Naive B cell (primary cell): ENCODE data around the gene TRIM32. TPM values are rescaled to one million over a fixed set of nuclear protein-coding genes. Genes with fewer than 3 reads are reported as not detected.
A peak's percentile ranks its signal among the peaks of the same experiment; 100 is the strongest.

Experiments used
- ATAC-seq, 2 donors: fragments of 150-1000 bp; cut with Tn5 transposase; 2 replicates each; pipeline ENCODE4 v1.10.0; 2021; ENCODE audit warnings: low read depth in 2 of 2, mild to moderate bottlenecking in 2 of 2, moderate library complexity in 2 of 2
- DNase-seq: peaks from one replicate; pipeline ENCODE4 v3.0.0; 2022
- H3K27ac Mint-ChIP-seq, 6 donors: one replicate each; pipeline ENCODE4 v1.8.0; 2020 to 2022; ENCODE audit warnings: mild to moderate bottlenecking in 6 of 6, mixed read lengths in 6 of 6, moderate library complexity in 5 of 6, inconsistent platforms in 2 of 6
- H3K27me3 Mint-ChIP-seq, 3 donors: one replicate each; pipeline ENCODE4 v1.8.0; 2021 to 2022; ENCODE audit warnings: mixed read lengths in 3 of 3, mild to moderate bottlenecking in 1 of 3
- H3K36me3 Mint-ChIP-seq, 2 donors: one replicate each; pipeline ENCODE4 v1.8.0; 2020 to 2022; ENCODE audit warnings: mixed read lengths in 2 of 2, inconsistent platforms in 1 of 2, mild to moderate bottlenecking in 1 of 2
- H3K4me1 Mint-ChIP-seq, 3 donors: one replicate each; pipeline ENCODE4 v1.8.0; 2020 to 2022; ENCODE audit warnings: mixed read lengths in 3 of 3, inconsistent platforms in 1 of 3, mild to moderate bottlenecking in 1 of 3, moderate library complexity in 1 of 3
- H3K4me3 Mint-ChIP-seq, 8 donors: one replicate each; pipeline ENCODE4 v1.8.0; 2020 to 2022; ENCODE audit warnings: mild to moderate bottlenecking in 8 of 8, mixed read lengths in 8 of 8, moderate library complexity in 8 of 8, inconsistent platforms in 2 of 8
- H3K9me3 Mint-ChIP-seq, 7 donors: one replicate each; pipeline ENCODE4 v1.8.0; 2020 to 2022; ENCODE audit warnings: mixed read lengths in 7 of 7, mild to moderate bottlenecking in 5 of 7, inconsistent platforms in 2 of 7, moderate library complexity in 1 of 7
- polyA plus RNA-seq, 6 donors: library from polyadenylated mRNA; unstranded; fragments of 300-500 nt; fragmentation: Illumina TruSeq; gene quantifications; one replicate each; pipeline ENCODE4 v1.2.3, GENCODE V29; 2021; ENCODE audit warnings: low read depth in 6 of 6

Gene TRIM32
- polyA plus RNA-seq, 6 donors from 2014 or later: 7.1 to 11.0 (median 10.0) TPM

GRCh38 chr9:116701940-116702642, 15.0 kb downstream of the TRIM32 start:
- Mint-ChIP-seq H3K9me3 (no peaks in the 10 kb centered on the region), H3K36me3 (peaks cover 26 to 35% of the 10 kb centered on the region in 2 donors), H3K27ac (no peak overlapping the region), H3K4me1 (peaks cover 0 to 20% (median 3%) of the 10 kb centered on the region in 3 donors), H3K27me3 (no peaks in the 10 kb centered on the region), H3K4me3 (no peak overlapping the region)
- no peak for ATAC-seq
- no peak for DNase-seq

DNA sequence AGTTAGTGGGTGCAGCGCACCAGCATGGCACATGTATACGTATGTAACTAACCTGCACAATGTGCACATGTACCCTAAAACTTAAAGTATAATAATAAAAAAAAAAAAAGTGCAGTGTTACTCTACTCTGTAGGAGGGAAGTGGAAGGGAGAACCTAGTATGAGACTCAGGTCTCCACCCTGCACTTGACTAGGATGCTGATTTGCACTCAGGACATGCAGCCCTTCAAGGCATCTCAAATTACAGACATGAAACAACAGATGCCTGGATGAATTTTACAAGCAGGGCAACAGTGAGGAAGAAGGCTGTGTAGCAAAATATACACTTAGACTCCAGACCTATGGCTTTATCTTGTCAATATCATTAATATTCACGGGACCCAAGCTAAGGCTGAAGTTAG, 16.5 kb downstream of the TRIM32 start:
- Mint-ChIP-seq H3K27me3 (no peaks in the 10 kb centered on the region), H3K27ac (no peak overlapping the region), H3K36me3 (peaks cover 15 to 28% of the 10 kb centered on the region in 2 donors), H3K4me3 (no peak overlapping the region), H3K4me1 (peaks cover 0 to 20% (median 0%) of the 10 kb centered on the region in 3 donors), H3K9me3 (no peaks in the 10 kb centered on the region)
- DNase-seq (no peak), ATAC-seq (no peak)

DNA sequence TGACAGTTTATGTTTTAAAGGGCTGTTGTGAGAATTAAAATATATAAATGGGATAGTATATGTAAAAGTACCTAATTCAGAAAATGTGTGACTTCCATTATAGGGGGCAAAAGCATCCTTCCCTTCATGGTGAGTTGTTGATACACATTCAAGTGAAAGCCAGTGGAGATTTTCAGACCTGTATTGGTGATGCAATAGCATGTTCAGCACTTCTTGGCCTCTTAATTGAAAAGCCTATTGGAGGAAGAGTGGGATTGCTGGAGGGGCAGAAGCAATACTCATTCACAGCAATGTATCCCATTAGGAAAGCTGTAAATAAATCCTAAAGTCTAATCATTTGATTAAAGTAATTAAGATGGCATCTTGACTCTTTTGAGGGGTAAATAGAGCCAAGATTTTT, 17.4 kb downstream of the TRIM32 start:
- Mint-ChIP-seq H3K36me3 (peaks cover 8 to 24% of the 10 kb centered on the region in 2 donors), H3K27ac (no peak overlapping the region), H3K9me3 (no peaks in the 10 kb centered on the region), H3K27me3 (no peaks in the 10 kb centered on the region), H3K4me1 (peaks cover 0 to 20% (median 0%) of the 10 kb centered on the region in 3 donors), H3K4me3 (no peak overlapping the region)
- ATAC-seq (no peak), DNase-seq (no peak)

- Mint-ChIP-seq H3K4me1 (peaks cover 0 to 20% (median 0%) of the 10 kb centered on the region in 3 donors), H3K9me3 (no peaks in the 10 kb centered on the region), H3K36me3 (peaks cover 0 to 14% of the 10 kb centered on the region in 2 donors), H3K27ac (peak overlapping the region in 1 of 6 donors; percentile 3), H3K27me3 (no peaks in the 10 kb centered on the region), H3K4me3 (no peak overlapping the region)
- ATAC-seq (no peak), DNase-seq (no peak)
Observed at GRCh38 chr9:116705531-116705930, 18.4 kb downstream of the TRIM32 start.

DNA sequence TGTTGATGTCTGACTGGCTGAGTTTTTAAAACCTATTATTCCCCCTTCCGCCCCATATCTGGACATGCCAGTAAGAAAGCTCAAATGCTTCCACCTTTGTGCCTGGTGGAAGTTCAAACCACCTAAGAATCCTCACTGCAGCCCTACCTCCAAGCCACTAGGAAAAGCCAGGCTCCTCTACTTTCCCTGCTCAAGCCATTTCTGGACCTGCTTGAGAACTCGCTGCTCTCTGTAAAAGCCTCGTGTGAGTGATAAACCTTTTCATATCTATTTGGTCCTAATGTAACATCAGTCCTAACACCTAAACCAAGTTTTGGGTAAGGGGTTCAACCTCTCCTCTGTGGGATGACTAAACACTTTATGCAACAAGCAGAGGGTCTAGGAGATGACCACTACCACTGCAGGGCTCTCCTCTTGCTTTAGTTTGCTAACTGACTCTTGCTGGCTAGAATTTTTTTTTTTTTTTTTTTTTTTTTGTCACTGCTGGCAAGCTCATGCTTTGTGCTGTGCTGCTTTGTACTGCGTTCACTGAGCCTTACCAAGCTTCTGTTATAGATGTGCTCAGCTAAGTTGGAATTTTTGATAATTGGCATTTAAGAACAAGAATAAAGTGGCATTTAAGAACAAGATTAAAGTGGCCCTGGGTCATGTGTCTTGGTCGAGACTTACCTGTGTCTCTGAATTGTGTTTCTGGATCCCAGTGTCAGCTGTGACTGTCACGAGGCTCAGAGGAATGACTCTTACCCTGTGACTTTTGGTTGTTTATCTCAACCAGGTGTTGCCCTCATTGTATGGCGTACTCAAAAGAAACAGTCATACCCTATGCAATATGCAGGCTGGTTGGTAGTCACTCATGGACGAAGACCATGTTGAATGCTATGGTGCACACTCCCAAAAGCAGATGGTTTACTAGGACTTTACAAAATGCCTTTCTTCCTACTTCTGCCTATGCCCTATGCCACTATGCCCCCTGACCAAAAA, 19.5 kb downstream of the TRIM32 start:
- no peaks in the 10 kb centered on the region for H3K27me3 Mint-ChIP-seq
- H3K4me1 Mint-ChIP-seq: peaks cover 0 to 10% (median 0%) of the 10 kb centered on the region in 3 donors
- H3K36me3 Mint-ChIP-seq: peaks cover 0 to 5% of the 10 kb centered on the region in 2 donors
- no peak for ATAC-seq
- H3K9me3 Mint-ChIP-seq: no peaks in the 10 kb centered on the region
- no peak overlapping the region for H3K4me3 Mint-ChIP-seq
- peak overlapping the region in 1 of 6 donors; percentile 31 for H3K27ac Mint-ChIP-seq
- DNase-seq: no peak

- Mint-ChIP-seq H3K27me3 (peaks cover 0 to under 1% (median 0%) of the 10 kb centered on the region in 3 donors), H3K9me3 (no peaks in the 10 kb centered on the region), H3K36me3 (no peaks in the 10 kb centered on the region), H3K4me3 (no peak overlapping the region), H3K27ac (no peak overlapping the region), H3K4me1 (no peaks in the 10 kb centered on the region)
- no peak for DNase-seq
- ATAC-seq: no peak
Observed at GRCh38 chr9:116712781-116713180, 25.7 kb downstream of the TRIM32 start.

GRCh38 chr9:116713271-116713670, 26.2 kb downstream of the TRIM32 start:
- ATAC-seq: no peak
- H3K4me3 Mint-ChIP-seq: no peak overlapping the region
- no peak for DNase-seq
- no peaks in the 10 kb centered on the region for H3K9me3 Mint-ChIP-seq
- H3K4me1 Mint-ChIP-seq: no peaks in the 10 kb centered on the region
- peaks cover 0 to 5% (median 0%) of the 10 kb centered on the region in 3 donors for H3K27me3 Mint-ChIP-seq
- H3K27ac Mint-ChIP-seq: no peak overlapping the region
- H3K36me3 Mint-ChIP-seq: no peaks in the 10 kb centered on the region

GRCh38 chr9:116715751-116716150, 28.6 kb downstream of the TRIM32 start:
- Mint-ChIP-seq H3K36me3 (no peaks in the 10 kb centered on the region), H3K4me1 (no peaks in the 10 kb centered on the region), H3K9me3 (no peaks in the 10 kb centered on the region), H3K4me3 (no peak overlapping the region), H3K27ac (no peak overlapping the region), H3K27me3 (peaks cover 0 to 6% (median 3%) of the 10 kb centered on the region in 3 donors)
- DNase-seq: no peak
- no peak for ATAC-seq

GRCh38 chr9:116716438-116716837, 29.3 kb downstream of the TRIM32 start:
- peaks cover 0 to 11% (median 7%) of the 10 kb centered on the region in 3 donors for H3K27me3 Mint-ChIP-seq
- ATAC-seq: no peak
- DNase-seq: no peak
- H3K36me3 Mint-ChIP-seq: no peaks in the 10 kb centered on the region
- no peaks in the 10 kb centered on the region for H3K9me3 Mint-ChIP-seq
- H3K27ac Mint-ChIP-seq: no peak overlapping the region
- H3K4me3 Mint-ChIP-seq: no peak overlapping the region
- H3K4me1 Mint-ChIP-seq: no peaks in the 10 kb centered on the region

DNA sequence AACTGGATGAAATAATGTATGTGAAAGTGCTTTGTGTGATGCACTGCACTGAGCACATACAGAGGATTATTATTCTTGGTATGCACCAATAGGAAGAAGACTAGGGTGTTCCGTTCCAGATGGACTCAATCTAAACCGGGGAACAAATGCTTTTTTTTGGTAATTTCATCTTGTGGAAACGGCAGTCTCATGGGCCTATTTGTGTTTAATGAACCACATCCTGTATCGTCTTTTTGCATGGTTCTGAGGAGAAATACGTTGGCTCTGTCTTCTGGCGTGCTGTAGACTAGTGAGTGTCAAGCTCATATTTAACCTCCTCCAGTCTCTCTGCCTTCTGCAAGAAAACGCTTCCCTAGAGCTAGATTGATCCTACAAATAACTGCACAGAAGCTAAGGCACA, 30.0 kb downstream of the TRIM32 start:
- DNase-seq (no peak), ATAC-seq (no peak)
- Mint-ChIP-seq H3K4me1 (no peaks in the 10 kb centered on the region), H3K27ac (no peak overlapping the region), H3K36me3 (no peaks in the 10 kb centered on the region), H3K4me3 (no peak overlapping the region), H3K9me3 (no peaks in the 10 kb centered on the region), H3K27me3 (peaks cover 0 to 11% (median 7%) of the 10 kb centered on the region in 3 donors)

DNA sequence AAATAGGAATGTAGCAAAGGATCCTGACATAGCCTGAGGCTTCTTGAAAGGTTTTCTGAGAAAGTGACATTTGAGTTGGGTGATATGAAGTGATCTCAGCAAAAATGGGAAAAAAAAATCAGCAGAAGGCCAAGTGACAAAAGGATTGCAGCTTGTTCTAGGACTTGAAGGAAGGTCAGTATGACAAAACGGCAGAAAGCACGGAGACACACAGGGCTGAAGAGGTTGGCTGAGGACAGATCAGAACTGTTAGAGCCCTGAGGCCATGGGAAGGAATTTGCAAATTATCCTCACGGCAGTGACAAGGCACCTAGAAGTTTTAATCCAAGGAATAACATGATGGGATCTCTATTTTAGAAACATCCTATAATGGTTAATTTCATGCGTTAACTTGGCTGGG, 31.0 kb downstream of the TRIM32 start:
- H3K36me3 Mint-ChIP-seq: no peaks in the 10 kb centered on the region
- H3K27me3 Mint-ChIP-seq: peaks cover 0 to 11% (median 7%) of the 10 kb centered on the region in 3 donors
- DNase-seq: no peak
- no peaks in the 10 kb centered on the region for H3K9me3 Mint-ChIP-seq
- H3K4me1 Mint-ChIP-seq: no peaks in the 10 kb centered on the region
- H3K4me3 Mint-ChIP-seq: no peak overlapping the region
- H3K27ac Mint-ChIP-seq: no peak overlapping the region
- no peak for ATAC-seq

DNA sequence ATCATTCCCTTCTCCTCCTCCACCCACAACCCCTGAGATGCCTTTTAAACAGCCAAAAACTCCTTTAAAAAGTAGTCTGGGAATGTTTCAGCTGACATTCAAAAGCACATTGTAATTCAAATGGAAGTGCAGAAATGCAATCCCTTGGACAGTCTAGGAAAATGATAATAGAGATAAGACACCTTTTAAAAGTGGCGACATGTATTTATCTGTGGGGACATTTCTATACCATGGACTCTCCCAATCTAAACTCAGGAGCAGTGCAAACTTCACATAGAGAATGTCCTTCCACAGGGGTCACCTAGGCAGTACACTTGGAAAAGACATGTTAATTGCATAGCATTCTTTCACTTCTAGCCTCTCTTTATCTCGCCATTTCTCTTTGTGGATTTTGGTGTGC, 33.0 kb downstream of the TRIM32 start:
- no peak for DNase-seq
- H3K27ac Mint-ChIP-seq: peak overlapping the region in 1 of 6 donors; percentile 20
- no peak overlapping the region for H3K4me3 Mint-ChIP-seq
- ATAC-seq: no peak
- no peaks in the 10 kb centered on the region for H3K4me1 Mint-ChIP-seq
- no peaks in the 10 kb centered on the region for H3K9me3 Mint-ChIP-seq
- H3K36me3 Mint-ChIP-seq: no peaks in the 10 kb centered on the region
- peaks cover 0 to 11% (median 7%) of the 10 kb centered on the region in 3 donors for H3K27me3 Mint-ChIP-seq

- DNase-seq (no peak), ATAC-seq (no peak)
- no peak overlapping the region for H3K27ac Mint-ChIP-seq
- H3K36me3 Mint-ChIP-seq: no peaks in the 10 kb centered on the region
- H3K9me3 Mint-ChIP-seq: no peaks in the 10 kb centered on the region
- peaks cover 0 to 11% (median 7%) of the 10 kb centered on the region in 3 donors for H3K27me3 Mint-ChIP-seq
- no peak overlapping the region for H3K4me3 Mint-ChIP-seq
- H3K4me1 Mint-ChIP-seq: no peaks in the 10 kb centered on the region
Observed at GRCh38 chr9:116721411-116721810, 34.3 kb downstream of the TRIM32 start.

GRCh38 chr9:116721944-116722343, 34.8 kb downstream of the TRIM32 start:
- Mint-ChIP-seq H3K9me3 (no peaks in the 10 kb centered on the region), H3K27ac (no peak overlapping the region)

More at GRCh38 chr9:116721944-116722343, 34.8 kb downstream of the TRIM32 start:
- Mint-ChIP-seq H3K4me3 (no peak overlapping the region), H3K36me3 (no peaks in the 10 kb centered on the region), H3K27me3 (peaks cover 0 to 11% (median 7%) of the 10 kb centered on the region in 3 donors), H3K4me1 (no peaks in the 10 kb centered on the region)
- ATAC-seq (no peak), DNase-seq (no peak)
